Midbrain (tissue), 1 donor: Measurements from ENCODE around the gene UVRAG.
"Not testable (repeated sequence)": the region's sequence is repeated elsewhere in the genome, so short reads cannot be mapped to it uniquely, and the experiment has no call there.

ENCODE experiments used
- DNase-seq: peaks from one replicate; lab custom pipeline; 2025; lab: John Stamatoyannopoulos, UW

The UVRAG gene

DNA sequence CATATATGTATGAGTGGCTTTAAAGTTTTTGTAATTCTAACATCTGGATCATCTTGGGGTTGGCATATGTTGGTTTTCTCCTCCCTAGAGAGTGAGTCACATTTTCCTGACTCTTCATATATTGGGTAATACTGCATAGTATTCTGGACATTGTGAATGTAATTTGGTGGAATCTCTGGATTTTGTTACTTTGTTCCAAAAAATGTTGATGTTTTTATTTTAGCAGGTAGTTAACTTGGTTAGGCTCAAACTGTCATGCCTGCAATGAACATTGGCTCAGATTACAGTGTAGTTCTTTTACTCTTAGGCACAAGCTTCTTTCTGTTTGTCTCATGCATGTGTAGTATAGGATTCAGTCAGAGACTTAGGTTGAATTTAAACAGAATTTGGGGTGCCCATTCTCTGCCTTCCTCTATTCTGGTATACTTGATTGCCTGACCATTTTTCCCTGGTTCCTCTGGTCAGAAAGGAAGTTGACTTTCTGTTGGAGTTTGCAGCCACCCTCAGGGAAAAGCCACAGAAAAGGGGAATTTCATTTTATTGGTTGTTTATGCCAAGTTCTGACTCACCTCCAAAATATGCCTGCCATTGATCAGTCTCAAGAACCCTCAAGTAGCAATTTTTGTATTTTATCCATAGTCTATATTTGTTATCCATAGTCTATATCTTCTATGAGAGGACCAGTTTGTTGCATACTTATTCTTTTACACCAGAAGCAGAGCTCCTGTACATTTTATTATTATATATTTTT, 151.7 kb downstream of the UVRAG start:
- no peak for DNase-seq

DNA sequence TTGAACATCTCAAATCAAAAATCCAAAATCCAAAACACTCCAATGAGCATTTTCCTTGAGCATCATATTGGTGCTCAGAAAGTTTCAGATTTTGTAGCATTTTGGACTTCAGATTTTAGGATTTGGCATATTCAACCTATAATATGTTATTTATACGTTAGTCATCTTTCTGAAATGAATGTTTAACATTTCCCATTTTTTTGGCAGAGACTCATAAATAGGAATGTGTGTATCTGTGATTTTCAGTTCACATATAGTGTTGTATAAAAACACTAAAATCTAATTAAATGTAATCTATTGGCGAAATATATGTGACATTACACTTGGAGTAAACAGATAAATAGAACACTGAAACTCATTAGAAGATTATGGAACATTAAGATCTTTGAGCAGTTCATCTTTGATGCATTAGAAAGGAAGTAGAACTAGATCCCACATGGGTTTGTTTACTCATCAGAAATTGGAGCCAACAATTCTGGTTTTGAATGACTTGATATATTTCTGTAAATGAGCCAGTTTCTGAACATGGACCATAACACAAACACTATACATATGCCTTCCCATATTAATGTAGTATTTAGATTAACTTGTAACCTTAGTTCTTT, 153.1 kb downstream of the UVRAG start:
- no peak for DNase-seq

DNA sequence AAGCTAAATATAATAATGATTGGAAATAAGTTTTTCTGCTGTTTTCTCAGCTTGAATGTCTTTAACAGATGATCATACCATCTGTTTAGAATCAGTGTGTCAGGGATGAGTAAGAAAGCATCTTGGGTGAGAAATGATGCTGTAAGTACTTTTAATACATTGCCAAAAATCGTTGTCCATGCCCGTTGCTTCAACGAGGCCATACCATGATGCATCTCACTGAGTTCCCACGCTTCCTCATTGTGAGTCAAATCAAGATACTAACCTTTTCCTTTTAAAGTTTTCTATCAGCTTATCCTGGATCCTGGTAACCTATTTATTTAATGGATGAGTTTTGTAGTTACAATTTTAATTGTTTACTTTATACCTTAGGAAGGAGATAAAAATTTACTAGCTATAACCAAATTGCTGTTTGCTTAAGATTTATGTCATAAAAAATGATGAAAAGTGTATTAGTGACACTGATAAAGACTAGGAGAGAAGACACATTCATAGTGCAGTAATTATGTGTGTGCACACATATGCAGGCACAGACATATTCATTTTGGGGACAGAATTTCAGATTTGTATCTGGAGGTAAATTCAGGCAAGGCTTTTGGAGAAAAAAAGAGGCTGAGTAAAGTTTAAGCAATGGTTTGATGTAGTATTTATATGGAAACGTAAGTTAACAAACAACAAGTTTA, 154.8 kb downstream of the UVRAG start:
- DNase-seq: no peak

DNA sequence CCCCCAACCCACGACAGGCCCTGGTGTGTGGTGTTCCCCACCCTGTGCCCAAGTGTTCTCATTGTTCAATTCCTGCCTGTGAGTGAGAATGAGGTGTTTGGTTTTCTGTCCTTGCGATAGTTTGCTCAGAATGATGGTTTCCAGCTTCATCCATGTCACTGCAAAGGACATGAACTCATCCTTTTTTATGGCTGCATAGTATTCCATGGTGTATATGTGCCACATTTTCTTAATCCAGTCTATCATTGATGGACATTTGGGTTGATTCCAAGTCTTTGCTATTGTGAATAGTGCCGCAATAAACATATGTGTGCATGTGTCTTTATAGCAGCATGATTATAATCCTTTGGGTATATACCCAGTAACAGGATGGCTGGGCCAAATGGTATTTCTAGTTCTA, 158.7 kb downstream of the UVRAG start:
- DNase-seq: not testable (repeated sequence)

DNA sequence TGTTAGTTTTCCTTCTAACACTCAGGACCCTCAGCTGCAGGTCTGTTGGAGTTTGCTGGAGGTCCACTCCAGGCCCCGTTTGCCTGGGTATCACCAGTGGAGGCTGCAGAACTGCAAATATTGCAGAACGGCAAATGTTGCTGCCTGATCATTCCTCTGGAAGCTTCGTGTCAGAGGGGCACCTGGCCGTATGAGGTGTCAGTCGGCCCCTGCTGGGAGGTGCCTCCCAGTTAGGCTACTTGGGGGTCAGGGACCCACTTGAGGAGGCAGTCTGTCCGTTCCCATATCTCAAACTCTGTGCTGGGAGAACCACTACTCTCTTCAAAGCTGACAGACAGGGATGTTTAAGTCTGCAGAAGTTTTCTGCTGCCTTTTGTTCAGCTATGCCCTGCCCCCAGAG, 164.1 kb downstream of the UVRAG start:
- DNase-seq: not testable (repeated sequence)

DNA sequence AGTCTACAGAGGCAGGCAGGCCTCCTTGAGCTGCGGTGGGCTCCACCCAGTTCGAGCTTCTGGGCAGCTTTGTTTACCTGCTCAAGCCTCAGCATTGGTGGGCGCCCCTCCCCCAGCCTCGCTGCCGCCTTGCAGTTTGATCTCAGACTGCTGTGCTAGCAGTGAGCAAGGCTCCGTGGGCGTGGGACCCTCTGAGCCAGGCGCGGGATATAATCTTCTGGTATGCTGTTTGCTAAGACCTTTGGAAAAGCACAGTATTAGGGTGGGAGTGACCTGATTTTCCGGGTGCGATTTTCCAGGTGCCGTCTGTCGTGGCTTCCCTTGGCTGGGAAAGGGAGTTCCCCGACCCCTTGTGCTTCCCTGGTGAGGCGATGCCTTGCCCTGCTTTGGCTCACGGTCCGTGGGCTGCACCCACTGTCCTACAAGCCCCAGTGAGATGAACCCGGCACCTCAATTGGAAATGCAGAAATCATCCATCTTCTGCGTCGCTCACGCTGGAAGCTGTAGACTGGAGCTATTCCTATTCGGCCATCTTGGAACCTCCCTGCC, 164.5 kb downstream of the UVRAG start:
- not testable (repeated sequence) for DNase-seq

DNA sequence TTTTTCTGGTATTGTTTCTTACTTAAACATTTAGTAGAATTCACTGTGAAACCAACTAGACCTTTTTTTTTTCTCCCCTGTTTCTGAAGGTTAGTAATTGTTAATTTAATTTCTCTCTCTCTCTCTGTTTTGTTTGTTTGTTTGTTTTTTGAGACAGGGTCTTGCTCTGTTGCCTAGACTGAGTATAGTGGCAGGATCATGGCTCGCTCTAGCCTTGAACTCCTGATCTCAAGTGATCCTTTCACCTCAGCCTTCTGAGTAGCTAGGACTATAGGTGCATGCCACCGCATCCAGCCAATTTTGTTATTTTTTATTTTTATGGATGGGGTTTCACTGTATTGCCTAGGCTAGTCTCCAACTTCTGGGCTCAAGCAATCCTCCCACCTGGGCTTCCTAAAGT, 165.0 kb downstream of the UVRAG start:
- DNase-seq: no peak

DNA sequence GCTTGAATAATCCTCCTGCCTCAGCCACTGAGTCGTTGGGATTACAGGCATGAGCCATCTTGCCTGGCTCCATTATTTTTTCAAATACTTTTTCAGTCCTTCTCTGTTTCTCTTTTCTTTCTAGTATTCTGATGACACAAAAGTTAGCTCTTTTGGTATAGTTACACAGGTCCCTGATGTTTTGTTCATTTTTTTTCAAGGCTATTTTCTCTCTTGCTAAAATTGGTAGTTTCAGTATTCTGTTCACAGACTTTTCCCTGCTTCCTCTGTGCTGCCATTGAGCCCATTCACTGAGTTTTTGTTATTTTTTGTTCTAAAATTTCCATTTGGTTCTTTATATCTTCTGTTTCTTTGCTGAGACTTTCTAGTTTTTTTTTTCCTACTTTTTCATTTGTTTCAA, 166.5 kb downstream of the UVRAG start:
- no peak for DNase-seq

DNA sequence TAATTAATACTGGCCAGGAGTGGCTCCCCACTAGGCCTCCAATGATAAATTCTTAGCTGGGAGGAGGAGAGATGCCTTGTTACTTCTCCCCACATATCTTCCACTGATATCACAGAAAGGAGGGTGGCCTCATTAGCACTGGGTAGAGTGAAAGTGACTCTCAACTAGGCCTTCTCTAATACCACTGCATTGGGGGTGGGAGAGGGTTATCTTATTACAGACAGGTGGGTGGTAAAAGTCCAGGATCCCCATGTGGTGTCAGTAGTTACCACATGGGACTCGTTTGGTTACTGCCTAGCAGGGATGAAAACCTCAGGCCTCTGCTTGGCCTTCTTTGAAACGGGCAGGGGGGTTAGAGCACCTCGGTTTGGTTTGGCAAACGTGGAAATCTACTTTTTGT, 167.3 kb downstream of the UVRAG start:
- DNase-seq: no peak

DNA sequence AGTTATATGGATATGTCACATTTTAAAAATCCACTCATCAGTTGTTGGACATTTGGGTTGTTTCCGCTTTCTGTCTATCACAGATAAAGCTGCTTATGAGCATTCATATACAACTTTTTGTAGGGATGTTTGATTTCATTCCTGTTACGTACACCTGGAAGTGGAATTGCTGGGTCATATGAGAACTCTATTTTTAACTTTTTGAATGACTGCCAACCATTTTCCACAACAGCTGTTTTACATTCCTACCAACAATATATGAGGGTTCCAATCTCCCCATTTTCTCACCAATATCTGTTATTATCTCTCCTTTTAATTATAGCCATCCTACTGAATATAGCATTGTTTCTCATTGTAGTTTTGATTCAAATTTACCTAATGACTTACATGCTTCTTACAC, 172.0 kb downstream of the UVRAG start:
- DNase-seq: no peak

DNA sequence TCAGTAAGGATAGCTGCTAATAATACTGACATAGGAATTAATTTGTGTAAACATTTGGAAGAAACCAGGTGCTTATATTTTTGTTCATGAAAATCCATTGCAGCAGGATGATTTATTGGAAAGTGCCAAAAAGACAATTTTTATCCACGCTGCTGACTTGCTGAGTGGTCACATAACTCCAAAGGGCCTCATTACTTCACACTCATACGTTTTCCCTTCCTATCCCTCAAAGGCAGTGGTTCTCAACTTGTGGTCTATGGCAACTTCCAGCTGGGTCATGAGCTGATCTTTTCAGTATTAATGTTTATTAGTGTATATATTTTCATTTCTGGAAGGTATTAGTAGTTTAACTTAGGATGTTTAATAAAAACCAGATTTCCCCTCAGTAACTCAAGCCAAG, 178.1 kb downstream of the UVRAG start:
- no peak for DNase-seq

DNA sequence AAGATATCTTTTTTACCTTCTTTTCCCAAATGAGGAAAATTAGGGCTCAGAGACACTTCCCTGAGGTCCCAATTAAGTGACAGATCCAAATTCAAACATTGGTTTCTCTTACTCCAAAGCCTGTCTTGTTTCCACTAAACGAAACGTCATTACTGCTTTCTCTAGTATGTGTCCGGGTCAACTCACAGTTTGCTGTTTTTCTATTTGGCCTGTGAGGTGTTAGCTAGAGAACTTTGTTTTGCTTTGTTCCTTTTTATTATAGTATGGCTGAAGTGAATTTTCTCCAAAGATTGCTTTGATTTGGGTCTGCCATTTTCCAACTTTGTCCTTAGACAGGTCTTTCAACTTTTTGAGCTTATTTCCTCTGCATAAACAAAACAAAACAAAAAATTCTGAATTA, 179.6 kb downstream of the UVRAG start:
- no peak for DNase-seq

DNA sequence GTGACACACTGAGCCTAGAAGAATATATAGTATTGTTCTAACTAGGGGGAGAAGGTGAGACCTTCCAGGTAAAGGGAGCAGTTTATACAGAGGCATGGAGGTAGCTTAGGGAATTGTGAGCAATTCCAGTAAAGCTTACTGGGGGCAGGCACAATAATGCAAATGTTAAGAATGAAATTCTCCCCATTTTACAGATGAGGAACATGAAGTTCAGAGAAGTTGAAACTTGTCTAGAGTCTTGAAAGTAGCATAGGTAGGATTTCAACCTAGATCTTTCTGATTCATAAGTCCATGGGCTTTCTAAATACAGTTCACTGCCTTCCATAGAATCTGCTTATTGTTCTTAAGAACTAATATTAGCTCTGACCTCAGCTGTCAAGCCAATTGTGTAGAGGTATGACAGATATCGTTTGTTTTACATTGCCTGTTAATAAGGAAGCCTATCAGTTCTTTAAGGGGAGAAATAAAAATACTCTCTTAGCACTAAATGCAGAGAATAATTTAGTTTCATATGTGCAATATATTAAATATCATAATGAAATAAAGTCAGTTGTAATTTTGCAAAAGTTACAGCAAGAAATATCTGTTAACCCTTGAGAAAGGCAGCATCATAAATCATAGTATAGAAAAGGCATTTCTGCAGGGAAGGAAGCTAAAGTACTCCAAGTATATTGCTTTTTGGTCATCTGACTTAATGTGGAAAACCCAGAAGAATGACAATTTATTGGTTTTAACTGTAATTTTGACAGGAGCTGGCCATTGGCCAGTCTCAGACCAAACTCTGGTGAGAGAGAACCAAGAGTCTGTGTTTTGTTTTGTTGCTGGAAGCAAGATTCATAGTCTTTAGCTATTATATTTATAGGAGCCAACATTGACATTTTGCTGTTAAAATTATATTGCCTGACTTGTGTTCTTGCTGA, 181.8 kb downstream of the UVRAG start:
- DNase-seq: no peak

DNA sequence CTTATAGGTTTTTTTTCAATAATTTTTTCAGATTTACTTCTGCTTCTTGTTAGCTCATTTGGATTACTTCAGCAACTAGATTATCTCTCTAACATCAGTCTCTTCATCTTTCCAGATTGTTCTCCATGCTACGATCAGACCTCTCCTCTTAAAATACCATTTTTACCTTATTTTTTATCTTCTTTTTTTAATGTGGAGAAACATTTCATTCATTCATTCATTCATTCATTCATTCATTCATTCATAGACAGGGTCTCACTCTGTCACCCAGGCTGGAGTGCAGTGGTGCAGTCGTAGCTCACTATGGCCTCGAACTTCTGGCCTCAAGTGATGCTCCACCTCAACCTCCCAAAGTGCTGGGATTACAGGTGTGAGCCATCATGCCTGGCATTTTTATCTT, 189.4 kb downstream of the UVRAG start:
- DNase-seq: no peak

DNA sequence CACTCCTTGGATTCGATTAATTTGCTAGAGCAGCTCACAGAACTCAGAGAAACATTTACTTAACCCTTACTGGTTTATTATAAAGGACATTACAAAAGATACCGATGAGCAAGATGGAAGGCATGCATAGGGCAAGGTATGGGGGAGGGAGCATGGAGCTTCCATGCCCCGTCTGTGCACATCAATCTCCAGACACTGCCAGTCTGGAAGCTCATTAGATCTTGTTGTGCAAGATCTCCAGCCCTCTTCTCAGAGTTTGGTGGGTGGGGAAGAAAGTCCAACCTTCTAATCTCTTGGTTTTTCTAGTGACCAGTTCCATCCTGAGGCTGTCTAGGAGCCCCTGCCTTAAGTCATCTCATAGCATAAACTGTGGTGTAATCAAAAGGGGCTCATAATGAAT, 190.7 kb downstream of the UVRAG start:
- DNase-seq: no peak

DNA sequence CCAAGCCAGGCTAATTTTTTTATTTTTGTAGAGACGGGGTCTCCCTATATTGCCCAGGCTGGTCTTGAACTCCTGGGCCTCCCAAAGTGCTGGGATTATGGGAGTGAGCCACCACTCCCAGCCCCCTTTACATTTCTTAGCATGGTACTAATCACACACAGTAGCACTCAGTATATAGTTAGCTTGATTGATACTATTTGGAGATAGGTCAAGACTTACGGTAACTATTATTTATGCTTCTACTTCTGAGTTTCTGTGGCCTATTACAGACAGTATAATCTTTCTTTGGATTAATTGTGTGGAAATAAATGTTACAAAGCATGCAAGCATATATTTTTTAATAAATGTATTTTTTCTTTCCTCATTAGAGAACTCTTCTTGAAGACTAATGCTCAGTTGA, 192.2 kb downstream of the UVRAG start:
- DNase-seq: no peak

DNA sequence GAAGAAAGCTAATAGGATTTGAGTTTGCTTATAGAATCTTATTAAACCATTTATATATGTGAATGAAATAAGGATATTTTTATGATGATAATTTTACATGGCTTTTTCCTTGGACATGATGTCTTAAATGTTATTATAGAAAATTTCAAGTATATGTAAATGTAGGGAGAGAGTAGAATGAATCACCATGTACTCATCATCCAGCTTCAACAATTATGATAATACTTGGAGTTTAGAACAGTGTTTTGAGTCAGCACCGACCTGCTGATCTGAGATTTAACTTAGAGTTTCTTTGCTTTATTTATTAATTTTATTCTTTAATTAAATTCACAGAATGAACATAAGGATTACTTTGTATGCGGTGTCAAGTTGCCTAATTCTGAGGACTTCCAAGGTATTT, 193.5 kb downstream of the UVRAG start:
- no peak for DNase-seq

DNA sequence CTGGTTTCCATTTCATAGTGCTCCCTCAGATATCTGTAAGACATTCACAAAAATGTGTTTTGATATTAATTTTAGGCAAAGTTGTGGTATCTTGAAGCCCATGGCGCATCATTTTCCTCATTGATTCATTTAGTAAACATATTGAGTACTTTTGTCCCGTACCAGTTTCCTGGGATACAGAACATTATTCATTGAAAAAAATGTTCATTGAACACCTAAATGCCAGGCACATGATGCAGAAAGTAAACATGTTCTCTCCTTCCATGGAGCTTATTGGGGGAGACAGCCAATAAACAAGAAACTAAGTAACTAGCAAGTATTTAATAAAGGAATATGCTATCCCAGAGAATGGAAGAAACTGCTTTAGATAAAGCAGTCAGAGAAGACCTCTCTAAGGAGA, 195.0 kb downstream of the UVRAG start:
- no peak for DNase-seq

DNA sequence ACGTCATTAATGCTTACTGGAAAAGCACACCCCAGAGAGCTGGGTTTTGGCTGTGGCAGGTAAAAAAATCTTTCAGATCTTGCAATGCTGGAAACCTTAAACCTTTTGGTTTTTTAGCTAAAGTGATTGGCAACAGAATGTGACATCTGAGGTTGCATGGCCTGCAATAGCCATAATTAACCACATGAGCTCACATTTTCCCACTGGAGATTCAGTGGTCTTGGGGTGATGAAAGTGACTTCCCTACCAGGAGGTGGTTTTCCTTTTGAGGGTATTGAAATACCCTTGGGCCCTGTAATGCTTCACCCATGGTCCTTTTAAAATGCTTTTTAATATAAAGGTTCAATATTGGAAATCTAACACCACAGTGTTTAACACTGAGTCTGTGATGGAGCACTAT, 198.5 kb downstream of the UVRAG start:
- no peak for DNase-seq

DNA sequence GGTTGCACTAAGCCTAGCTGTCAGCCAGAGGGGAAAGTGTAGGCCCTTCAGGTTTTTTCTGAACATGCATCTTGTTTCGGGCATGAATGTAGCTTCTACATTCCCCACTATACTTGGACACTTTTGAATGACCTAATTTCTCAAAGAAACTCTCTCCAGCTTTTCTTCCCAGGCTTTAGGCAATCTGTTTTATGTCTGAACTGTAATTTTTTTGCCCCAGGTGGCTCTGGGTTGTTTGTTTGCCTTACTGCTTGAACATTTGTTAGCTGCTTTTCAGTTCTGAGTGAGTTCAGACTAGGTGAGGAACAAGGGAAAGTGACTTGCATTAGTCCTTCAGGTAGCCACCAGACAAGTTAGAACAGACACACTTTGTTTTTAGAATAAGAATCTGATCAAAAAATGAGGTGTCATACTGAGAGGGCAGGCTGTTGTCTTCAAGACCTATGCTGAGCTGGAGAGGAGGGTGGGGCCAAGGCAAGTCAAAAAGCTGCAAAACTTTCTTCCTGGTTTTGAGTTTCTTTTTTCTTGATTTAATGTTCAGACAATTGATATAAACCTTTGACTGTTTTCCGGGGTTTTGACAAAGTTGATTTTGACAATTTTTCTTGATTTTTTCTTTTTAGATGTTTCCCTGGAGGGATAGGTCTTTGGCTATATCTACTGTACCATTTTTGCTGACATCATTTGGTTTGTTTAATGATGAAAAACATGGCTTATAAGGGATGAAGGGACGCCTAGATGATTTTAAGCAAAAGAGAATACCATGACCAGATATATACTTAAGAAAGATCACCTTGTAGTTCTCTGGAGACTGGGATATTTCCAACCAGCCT, 208.4 kb downstream of the UVRAG start:
- DNase-seq: no peak

DNA sequence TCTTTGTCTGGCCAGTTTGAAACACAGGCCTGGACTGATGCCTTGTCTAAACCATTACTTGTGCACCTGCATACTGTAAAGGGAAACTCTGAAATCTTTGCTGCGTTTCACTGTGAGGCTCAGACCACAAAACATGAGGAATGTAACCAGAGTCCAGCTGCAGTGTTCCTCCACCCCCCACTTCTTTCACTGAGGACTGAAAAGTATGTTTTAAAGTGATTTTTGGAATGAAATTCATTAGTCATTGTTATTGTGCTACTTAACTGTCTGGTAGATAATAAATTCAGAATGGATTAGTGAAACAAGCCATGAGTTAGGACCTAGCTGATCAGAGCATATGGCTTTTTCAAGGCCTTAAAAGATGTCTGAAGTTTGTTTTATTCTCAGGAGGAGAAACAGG, 210.1 kb downstream of the UVRAG start:
- no peak for DNase-seq
